HG03025 (cell line): Measurements from ENCODE around the gene METTL23.
"Not testable (repeated sequence)": the region's sequence is repeated elsewhere in the genome, so short reads cannot be mapped to it uniquely, and the experiment has no call there.

ENCODE experiments used
- ATAC-seq: cut with Tn5 transposase; IDR thresholded peaks from one replicate; pipeline ENCODE4 v1.9.1; 2021; ENCODE audit warnings: mild to moderate bottlenecking, moderate library complexity; ENCODE audit not compliant: unreplicated experiment, low FRiP score

Gene METTL23

GRCh38 chr17:76691379-76692191, 35.1 kb upstream of the METTL23 start:
- ATAC-seq, result no peak

GRCh38 chr17:76695059-76695831, 31.4 kb upstream of the METTL23 start:
- no peak for ATAC-seq

- ATAC-seq, result no peak
Observed at GRCh38 chr17:76696763-76697701, 29.6 kb upstream of the METTL23 start.

- no peak for ATAC-seq
Observed at GRCh38 chr17:76697702-76698465, 28.8 kb upstream of the METTL23 start.

GRCh38 chr17:76698466-76698977, 28.1 kb upstream of the METTL23 start:
- ATAC-seq, result not testable (repeated sequence)

GRCh38 chr17:76700270-76700616, 26.4 kb upstream of the METTL23 start:
- no peak for ATAC-seq

GRCh38 chr17:76700617-76701470, 25.8 kb upstream of the METTL23 start:
- no peak for ATAC-seq

- ATAC-seq, result no peak
Observed at GRCh38 chr17:76701471-76701967, 25.1 kb upstream of the METTL23 start.

GRCh38 chr17:76702076-76702475, 24.6 kb upstream of the METTL23 start:
- ATAC-seq, result no peak

- no peak for ATAC-seq
Observed at GRCh38 chr17:76702941-76703637, 23.6 kb upstream of the METTL23 start.

GRCh38 chr17:76704805-76705204, 21.8 kb upstream of the METTL23 start:
- ATAC-seq, result no peak

- no peak for ATAC-seq
Observed at GRCh38 chr17:76706817-76707216, 19.8 kb upstream of the METTL23 start.

- ATAC-seq, result no peak
Observed at GRCh38 chr17:76707985-76708807, 18.4 kb upstream of the METTL23 start.

GRCh38 chr17:76709077-76709950, 17.3 kb upstream of the METTL23 start:
- ATAC-seq, result no peak

- not testable (repeated sequence) for ATAC-seq
Observed at GRCh38 chr17:76709951-76710862, 16.4 kb upstream of the METTL23 start.
